Measurements from ENCODE around the gene APBA2. TPM values are rescaled to one million over a fixed set of nuclear protein-coding genes. Genes with fewer than 3 reads are reported as not detected.

Gene APBA2
- total RNA-seq, 1 experiment from 2014 or later = 11.2 TPM

DNA sequence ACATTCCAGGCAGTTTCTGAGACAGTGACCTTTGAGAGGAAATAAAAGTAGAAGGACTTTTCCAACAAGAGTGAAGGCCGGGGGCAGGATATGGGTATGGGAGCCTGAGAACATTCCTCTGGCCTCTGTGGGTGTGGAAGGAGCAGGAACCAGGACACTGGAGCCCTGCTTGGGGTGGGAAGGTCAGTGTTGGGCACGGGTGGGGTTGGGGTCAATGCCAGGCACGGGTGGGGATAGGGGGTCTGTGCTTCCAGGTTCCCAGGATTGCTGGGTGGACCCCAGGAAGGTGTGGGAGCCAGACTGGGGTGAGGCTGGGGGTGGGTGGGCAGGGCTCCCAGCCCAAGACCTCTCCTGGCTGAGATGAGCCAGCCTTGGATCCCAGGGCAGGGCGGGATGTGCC lies 220.3 kb downstream of the APBA2 start:
- no peaks in the 10 kb centered on the region for H3K36me3 Mint-ChIP-seq
- no peaks in the 10 kb centered on the region for H3K27me3 Mint-ChIP-seq (ENCODE audit: low read depth)
- CTCF ChIA-PET = interaction anchor here (4.5 to 5.9 kb wide), 3 partner anchors 10 to 35 kb away, joined by 70 to 196 read pairs (median 153); no protein-coding TSS in a partner anchor
- no peaks in the 10 kb centered on the region for H3K9me3 Mint-ChIP-seq
- no peak overlapping the region for H3K4me3 Mint-ChIP-seq
- ATAC-seq (no peak), DNase-seq (ENCODE audit: low spot score) (no peak)
- POLR2A ChIA-PET = no interaction called here
- TF ChIP-seq ATF1 (CRISPR knock-in tag; IDR thresholded peaks at IDR 0.05) (no peak), EMX1 (CRISPR knock-in tag; IDR thresholded peaks at IDR 0.05) (no peak), IRF2 (CRISPR knock-in tag; IDR thresholded peaks at IDR 0.05; ENCODE audit: borderline replicate concordance, low read depth) (no peak), CREB1 (CRISPR knock-in tag; IDR thresholded peaks at IDR 0.05) (no peak), FOXP1 (CRISPR knock-in tag; IDR thresholded peaks at IDR 0.05; ENCODE audit: borderline replicate concordance) (no peak), KAT7 (CRISPR knock-in tag; IDR thresholded peaks at IDR 0.05; ENCODE audit: borderline replicate concordance) (no peak), SMAD4 (CRISPR knock-in tag; IDR thresholded peaks at IDR 0.05) (no peak), ZNF219 (CRISPR knock-in tag; IDR thresholded peaks at IDR 0.05; ENCODE audit: borderline replicate concordance) (no peak), SMAD3 (CRISPR knock-in tag; IDR thresholded peaks at IDR 0.05; ENCODE audit: borderline replicate concordance) (no peak)
- TF ChIP-seq, protein P1, sequence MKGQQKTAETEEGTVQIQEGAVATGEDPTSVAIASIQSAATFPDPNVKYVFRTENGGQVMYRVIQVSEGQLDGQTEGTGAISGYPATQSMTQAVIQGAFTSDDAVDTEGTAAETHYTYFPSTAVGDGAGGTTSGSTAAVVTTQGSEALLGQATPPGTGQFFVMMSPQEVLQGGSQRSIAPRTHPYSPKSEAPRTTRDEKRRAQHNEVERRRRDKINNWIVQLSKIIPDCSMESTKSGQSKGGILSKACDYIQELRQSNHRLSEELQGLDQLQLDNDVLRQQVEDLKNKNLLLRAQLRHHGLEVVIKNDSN (CRISPR knock-in tag; IDR thresholded peaks at IDR 0.05) = no peak
- H3K4me1 Mint-ChIP-seq = peaks cover 19% of the 10 kb centered on the region
- H3K27ac Mint-ChIP-seq = no peak overlapping the region; the same call in 1 of the 2 replicates

DNA sequence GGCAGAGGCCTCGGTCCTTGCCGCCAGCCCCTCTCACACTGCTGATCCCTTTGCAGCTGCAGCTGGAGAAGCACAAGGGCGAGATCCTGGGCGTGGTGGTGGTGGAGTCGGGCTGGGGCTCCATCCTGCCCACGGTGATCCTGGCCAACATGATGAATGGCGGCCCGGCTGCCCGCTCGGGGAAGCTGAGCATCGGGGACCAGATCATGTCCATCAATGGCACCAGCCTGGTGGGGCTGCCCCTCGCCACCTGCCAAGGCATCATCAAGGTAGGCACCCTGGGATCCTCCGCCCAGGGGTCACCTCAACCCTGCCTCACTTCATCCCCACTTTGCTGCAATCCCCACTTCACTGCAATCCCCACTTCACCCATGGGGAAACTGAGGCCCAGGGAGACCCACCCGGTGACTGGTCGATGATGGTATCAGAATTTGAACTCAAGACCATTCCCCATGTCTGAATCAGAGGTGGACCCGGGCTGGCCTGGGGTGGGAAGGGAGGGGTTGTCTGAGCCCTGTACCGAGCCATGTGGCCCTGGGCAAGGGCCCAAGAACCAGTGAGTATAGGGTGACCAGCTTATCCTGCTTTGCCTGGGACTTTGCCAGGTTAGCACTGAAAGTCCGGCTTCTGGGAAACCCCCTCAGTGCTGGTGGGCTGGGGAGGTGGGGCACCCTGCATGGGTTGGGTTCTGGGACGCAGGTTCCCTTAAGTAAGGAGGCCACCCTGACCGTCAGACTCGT lies 220.9 kb downstream of the APBA2 start:
- ChIA-PET POLR2A (no interaction called here), CTCF (interaction anchor here (1.9 to 5.9 kb wide), 2 partner anchors 10 to 33 kb away, joined by 8 to 196 read pairs; no protein-coding TSS in a partner anchor)
- no peak for TF ChIP-seq PRRX2 (CRISPR knock-in tag; IDR thresholded peaks at IDR 0.05)
- TF ChIP-seq ATF1 (CRISPR knock-in tag; IDR thresholded peaks at IDR 0.05) = no peak
- TF ChIP-seq, protein P2, sequence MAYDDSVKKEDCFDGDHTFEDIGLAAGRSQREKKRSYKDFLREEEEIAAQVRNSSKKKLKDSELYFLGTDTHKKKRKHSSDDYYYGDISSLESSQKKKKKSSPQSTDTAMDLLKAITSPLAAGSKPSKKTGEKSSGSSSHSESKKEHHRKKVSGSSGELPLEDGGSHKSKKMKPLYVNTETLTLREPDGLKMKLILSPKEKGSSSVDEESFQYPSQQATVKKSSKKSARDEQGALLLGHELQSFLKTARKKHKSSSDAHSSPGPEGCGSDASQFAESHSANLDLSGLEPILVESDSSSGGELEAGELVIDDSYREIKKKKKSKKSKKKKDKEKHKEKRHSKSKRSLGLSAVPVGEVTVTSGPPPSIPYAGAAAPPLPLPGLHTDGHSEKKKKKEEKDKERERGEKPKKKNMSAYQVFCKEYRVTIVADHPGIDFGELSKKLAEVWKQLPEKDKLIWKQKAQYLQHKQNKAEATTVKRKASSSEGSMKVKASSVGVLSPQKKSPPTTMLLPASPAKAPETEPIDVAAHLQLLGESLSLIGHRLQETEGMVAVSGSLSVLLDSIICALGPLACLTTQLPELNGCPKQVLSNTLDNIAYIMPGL (CRISPR knock-in tag; IDR thresholded peaks at IDR 0.05) = no peak
- TF ChIP-seq, protein P3, sequence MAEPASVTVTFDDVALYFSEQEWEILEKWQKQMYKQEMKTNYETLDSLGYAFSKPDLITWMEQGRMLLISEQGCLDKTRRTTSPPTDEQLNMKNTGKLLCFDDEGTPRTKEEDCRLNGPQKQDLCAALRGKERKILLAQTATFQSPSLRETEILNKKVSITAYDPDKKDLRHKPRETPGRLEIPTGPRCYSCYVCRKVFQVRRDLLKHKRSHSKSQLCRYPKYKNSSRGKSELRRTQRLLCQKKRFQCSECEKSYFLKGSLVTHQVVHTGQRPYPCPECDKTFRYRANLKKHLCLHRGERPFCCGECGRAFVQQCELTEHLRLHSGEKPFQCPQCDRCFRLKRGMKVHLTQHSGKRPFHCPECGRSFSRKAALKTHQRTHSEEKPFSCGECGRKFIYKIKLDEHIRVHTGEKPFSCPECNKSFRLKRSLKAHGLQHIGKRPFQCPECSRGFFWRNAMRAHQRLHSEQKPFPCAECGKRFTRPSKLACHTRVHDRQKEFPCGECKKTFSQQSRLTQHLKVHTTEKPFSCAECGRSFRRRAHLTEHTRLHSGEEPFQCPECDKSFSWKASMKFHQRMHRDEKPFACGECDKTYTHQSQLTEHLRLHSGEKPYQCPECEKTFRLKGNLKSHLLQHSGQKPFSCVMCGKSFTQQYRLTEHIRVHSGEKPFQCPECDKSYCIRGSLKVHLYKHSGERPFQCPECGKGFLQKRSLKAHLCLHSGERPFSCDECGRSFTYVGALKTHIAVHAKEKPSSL (CRISPR knock-in tag; conservative IDR thresholded peaks at IDR 0.05) = no peak
- no peak for TF ChIP-seq SOX15 (CRISPR knock-in tag; IDR thresholded peaks at IDR 0.05)
- TF ChIP-seq, protein P4, sequence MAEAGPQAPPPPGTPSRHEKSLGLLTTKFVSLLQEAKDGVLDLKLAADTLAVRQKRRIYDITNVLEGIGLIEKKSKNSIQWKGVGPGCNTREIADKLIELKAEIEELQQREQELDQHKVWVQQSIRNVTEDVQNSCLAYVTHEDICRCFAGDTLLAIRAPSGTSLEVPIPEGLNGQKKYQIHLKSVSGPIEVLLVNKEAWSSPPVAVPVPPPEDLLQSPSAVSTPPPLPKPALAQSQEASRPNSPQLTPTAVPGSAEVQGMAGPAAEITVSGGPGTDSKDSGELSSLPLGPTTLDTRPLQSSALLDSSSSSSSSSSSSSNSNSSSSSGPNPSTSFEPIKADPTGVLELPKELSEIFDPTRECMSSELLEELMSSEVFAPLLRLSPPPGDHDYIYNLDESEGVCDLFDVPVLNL (CRISPR knock-in tag; IDR thresholded peaks at IDR 0.05; ENCODE audit: borderline replicate concordance, low read depth) = no peak
- TF ChIP-seq GTF2I (CRISPR knock-in tag; conservative IDR thresholded peaks at IDR 0.05) = no peak
- TF ChIP-seq IRF2 (CRISPR knock-in tag; IDR thresholded peaks at IDR 0.05; ENCODE audit: borderline replicate concordance, low read depth) = no peak
- no peak for TF ChIP-seq SP1 (CRISPR knock-in tag; conservative IDR thresholded peaks at IDR 0.05)
- no peak for TF ChIP-seq RELA (CRISPR knock-in tag; IDR thresholded peaks at IDR 0.05; ENCODE audit: borderline replicate concordance)
- TF ChIP-seq ETV6 (CRISPR knock-in tag; IDR thresholded peaks at IDR 0.05) = no peak
- no peak for TF ChIP-seq EMX1 (CRISPR knock-in tag; IDR thresholded peaks at IDR 0.05)
- no peak for TF ChIP-seq HMGA2 (CRISPR knock-in tag; IDR thresholded peaks at IDR 0.05)
- Mint-ChIP-seq H3K27me3 (ENCODE audit: low read depth) (no peaks in the 10 kb centered on the region), H3K36me3 (no peaks in the 10 kb centered on the region), H3K9me3 (no peaks in the 10 kb centered on the region), H3K4me1 (peaks cover 16% of the 10 kb centered on the region), H3K4me3 (no peak overlapping the region), H3K27ac (no peak overlapping the region)
- no peak for DNase-seq (ENCODE audit: low spot score)
- ATAC-seq = no peak
